NCI-H345 treated with DMSO at 0.1 percent for 48 hours (cell line): ENCODE data around the gene EIPR1.

Source experiments
- DNase-seq: peaks from one replicate; lab custom pipeline; 2025; ENCODE audit not compliant: unreplicated experiment; lab: John Stamatoyannopoulos, UW

Gene EIPR1

DNA sequence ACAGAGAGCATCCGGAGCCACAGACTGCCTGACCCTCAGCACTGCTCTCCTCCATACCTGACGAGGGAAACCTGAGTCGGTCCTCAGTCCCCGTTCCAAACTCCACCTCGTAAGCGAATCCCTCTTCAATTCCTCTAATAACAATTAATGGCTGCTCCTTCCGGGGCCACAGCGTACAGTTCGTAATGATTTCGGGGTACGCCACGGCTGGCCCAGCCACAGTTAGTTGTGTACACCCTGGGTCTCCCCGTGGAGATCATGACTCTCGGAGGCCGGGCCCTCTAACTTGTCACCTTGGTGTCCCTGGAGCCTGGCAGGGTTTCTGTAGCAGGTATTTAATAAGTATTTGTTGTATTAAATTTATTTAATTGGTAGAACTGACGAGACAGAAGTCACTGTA lies 121.5 kb downstream of the EIPR1 start:
- no peak for DNase-seq

DNA sequence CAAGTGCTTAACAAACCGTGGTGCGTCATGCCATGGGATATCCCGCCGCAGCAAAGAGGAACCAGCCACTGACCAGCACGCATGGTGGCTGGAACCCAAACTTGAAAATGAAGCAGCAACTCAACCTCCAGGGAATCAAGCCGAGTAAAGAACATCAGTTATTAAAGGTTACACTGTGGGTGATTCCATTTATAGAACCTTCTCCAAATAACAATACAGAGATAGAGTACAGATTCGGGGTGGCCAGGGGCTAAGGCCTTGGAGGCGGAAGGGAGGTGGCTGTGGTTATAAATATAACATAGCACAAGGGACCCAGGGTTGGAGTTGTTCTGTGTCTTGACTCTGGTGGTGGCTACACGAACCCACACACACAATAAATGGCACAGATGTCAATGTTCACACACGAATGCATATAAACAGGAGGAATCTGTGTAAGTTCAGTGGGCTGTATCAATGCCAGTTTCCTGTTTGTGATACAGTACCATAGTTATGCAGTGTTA lies 123.1 kb downstream of the EIPR1 start:
- no peak for DNase-seq

DNA sequence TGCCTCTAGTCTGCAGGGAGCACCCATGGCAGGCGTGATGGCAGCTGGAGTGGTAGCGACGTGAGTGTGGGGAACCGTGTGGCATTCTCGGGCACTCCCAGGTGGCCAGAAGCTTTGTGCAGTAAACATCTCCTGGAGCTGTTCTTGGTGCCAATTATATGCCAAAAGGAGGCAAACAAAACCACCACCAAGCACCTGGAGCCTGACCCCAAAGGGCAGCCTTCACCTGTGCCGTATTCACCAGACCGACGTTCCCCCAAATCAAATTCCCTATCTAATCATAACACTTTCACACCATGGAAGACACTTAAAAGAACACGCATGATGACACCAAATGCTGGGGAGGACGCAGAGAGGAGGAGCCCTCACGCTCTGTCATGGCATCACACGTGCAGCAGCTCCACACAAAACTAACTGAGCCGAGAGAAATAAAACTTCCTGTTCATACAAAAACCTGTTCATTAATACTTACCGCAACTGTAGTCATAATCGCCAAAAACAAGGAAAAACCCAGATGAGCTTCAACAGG lies 123.6 kb downstream of the EIPR1 start:
- DNase-seq: no peak

DNA sequence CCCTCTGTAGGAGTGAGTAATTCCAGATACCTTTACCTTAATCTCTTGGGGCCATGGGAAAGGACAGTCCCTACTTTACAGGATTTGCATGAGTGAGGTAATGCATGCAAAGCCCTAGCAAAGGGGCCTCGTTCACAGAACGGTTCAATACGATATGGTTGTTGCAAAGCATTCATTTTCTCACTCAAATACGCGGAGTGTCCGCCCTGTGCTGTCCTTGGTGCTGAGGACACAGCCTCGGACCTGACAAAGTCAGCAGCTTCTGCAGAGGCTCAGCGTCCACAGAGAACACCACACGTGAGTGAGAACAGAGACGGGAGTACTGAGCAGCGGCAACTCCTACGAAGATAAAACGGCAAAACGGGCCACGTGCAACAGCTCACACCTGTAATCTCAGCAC lies 125.7 kb downstream of the EIPR1 start:
- no peak for DNase-seq

DNA sequence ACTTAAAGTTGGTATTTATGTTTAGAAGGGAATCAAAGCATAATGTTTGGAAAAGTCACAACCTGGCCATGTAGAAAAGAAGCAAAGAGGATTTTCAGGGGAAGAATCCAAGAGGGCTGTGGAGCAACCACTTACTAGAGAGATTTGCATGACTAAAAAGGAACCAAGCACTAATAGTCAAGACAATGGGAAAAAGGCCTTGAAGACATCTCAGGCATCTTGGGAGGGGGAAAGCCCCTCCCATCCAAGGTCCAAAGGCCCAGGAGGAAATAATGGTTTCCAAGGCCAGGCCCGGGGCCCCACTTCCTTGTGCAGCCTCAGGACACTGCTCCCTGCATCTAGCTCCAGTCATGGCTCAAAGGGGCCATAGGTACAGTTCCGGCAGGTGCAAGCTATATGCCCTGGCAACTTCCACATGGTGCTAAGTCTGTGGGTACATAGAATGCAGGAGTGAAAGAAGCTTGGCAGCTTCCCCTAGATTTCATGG lies 128.1 kb downstream of the EIPR1 start:
- DNase-seq: no peak

DNA sequence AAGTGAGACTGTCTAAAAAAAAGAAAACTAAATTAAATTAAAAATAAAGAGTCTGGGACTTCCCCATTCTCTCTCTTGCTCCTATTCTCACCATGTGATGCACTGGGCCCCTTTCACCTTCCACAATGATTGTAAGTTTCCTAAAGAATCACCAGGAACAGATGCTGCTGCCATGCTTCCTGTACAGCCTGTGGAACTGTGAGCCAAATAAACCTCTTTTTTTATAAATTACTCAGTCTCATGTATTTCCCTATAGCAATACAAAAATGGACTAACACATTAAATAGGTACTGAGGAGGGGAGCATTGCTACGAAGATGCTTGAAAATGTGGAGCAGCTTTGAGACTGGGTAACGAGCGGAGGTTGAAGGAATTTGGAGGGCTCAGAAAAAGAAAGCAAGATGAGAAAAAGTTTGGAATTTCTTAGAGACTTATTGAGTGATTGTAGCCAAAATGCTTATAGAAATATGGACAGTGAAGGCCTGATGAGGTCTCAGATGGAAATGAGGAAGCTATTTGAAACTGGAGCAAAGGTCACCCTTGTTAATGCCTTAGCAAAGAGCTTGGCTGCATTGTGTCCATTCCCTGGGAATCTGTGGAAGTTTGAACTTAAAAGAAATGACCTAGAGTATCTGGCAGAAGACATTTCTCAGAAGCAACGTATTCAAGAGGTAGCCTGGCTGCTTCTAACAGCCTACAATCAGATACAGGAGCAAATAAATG lies 128.7 kb downstream of the EIPR1 start:
- no peak for DNase-seq

DNA sequence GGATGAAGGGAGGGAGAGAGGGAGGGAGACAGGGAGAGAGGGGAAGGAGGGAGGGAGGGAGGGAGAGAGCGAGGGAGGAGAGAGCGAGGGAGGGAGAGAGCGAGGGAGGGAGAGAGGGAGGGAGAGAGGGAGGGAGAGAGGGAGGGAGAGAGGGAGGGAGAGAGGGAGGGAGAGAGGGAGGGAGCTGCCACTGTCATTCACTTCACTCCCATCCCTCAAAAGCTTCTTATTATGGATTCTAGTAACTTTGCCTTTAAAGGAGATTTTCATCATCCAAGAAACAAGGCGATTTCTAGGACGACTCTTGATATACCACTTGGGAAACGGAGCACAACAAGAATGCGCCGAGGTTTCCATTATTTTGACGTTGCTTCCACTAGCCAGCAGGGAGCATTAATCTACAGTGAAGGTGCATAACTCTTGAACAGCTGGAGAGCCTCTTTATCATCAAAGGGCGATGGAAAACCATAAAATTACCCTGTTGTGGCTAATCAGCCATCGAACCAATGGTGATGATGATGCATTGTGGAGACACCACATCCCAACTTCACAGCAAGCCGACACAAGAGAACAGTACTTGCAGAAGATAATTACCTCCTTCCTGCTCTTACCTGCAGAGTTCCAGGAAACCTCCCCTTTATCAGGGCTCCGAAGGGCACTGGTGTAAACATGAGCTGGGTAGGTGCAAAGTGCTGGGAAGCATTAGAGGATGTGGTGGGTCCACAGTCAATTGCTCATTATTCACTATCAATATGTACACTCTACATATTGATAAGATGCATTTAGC lies 130.5 kb downstream of the EIPR1 start:
- no peak for DNase-seq

DNA sequence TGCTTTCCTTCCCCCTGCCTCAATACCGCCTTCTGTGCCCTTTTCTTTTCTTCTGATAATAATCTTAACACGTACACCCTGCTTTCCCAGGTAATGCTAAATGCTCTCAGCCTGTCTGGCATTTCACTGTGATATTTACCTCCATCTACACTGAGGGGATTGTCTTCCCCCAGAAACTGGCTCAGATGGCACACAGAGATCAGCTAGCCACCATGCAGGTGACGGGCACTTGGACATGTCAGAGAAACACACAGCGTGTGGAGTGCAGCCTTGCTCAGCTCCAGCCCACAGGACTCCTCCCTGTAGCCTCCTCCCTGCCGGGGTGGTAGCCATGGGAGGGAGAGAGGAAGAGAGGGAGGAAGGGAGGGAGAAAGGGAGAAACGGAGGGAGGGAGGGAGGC lies 131.2 kb downstream of the EIPR1 start:
- DNase-seq: no peak

DNA sequence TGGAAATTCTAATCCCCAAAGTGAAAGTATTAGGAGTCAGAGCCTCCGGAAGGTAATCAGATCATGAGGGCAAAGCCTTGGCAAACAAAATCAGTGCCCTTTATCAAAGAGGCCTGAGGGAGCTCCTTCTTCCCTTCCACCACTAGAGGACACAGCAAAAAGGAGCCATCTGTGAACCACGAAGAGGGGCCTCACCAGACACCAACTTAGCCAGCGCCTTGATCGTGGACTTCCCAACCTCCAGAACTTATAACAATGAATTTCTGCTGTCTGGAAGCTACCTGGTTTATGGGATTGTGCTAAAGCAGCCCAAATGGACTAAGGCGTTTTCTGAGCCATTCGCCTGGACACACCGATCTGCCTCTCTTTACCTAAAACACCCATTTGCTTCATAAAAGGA lies 133.1 kb downstream of the EIPR1 start:
- no peak for DNase-seq

DNA sequence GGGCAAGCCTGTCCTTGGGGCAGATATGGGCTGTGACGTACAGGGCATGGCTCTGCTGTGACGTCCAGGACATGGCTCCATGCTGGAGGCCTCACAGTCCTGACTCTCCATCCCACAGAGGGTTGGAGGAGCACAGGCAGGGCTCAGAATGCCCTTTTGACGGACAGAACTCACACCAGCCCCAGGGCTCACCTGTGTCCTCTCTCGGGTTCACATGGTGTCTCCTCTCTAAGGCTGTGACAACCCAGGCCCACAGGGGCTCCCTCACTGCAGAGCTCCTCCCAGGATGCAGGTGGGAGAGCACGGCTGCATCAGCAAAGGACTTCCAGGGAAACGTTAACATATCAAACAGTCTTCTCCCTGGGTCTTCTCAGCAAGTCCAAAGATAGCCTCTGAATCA lies 133.8 kb downstream of the EIPR1 start:
- no peak for DNase-seq

DNA sequence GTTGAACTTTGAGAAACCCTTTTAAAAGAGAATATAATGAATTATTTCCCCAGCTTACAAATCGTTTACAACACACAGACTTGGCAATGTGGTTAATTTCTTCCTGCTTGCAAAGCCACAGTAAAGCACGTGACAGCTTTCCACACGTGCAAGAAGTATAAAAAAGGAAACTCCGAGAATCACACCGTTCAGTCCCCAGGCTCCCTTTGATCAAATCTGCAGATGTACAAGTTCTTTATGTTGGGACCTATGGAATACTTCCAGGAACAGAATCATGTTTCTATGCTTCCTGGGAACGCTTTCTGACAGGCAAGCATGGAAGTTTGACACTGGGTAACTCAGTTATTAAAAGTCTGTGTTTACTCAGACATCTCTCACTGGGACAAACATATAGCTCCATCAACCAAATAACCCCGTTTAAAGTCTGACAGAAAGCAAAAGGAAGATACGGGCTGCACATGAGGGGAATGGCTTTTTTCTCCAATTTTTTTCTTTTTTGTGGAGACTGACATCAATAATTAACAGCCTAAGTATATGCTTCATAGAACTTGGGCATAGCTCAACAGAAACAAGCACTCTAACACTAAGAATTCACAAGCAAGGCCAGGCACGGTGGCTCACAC lies 134.8 kb downstream of the EIPR1 start:
- no peak for DNase-seq

DNA sequence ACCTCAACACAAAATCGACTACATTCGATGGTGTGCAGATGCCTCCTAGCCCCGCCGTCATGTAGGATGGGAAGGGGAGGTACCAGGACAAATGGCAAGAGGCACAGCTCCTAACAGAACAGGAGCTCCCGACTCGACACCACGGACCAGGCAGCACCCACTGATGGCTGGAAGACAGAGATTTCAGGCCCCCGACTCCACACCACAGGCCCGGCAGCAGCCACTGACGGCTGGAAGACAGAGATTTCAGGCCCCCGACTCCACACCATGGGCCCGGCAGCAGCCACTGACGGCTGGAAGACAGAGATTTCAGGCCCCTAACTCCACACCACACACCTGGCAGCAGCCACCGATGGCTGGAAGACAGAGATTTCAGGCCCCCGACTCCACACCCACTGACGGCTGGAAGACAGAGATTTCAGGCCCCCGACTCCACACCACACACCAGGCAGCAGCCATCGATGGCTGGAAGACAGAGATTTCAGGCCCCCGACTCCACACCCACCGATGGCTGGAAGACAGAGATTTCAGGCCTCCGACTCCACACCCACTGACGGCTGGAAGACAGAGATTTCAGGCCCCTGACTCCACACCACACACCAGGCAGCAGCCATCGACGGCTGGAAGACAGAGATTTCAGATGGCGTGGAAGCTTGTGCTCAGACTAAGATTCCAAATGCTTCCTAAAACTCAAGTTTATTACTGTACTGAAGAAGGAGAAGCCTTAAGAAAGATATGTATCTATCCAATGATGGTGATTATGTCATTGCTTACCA lies 135.5 kb downstream of the EIPR1 start:
- DNase-seq: no peak

DNA sequence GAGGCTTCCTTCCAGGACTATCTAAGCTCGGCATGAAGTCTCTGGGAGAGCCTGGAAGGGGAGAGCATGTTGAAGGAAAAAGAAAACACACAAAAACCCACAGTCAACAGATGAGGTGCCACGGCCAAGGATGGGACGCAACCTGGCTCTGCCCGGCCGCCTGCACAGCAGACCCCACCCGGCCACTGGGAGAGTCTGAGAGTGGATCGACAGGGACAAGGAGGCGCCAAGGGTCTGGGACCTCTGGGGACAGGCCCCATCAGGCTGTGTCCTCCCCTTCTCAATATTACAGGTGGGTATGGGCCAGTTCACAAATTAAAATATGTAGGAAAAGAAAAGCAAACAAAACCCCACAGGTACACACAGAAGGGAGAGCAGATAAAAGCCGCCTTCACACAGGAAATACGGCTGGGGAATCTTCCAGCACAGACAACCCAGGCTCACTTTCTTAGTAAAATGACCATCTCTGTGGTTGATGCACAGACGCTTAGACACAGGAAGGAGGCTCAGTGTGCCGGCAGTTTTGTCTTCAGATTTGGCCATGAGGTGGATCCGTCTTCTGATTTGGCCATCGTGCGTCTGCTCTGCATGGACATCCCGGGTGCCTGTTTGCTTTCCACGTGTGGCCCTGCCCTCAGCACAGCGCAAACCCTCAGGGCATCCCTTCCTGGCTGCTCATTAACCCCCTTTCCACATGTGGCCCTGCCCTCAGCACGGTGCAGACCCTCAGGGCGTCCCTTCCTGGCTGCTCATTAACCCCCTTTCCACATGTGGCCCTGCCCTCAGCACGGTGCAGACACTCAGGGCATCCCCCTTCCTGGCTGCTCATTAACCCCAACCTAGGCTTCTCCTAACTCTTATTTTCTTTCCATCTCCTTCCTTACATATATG lies 138.4 kb downstream of the EIPR1 start:
- DNase-seq: no peak

DNA sequence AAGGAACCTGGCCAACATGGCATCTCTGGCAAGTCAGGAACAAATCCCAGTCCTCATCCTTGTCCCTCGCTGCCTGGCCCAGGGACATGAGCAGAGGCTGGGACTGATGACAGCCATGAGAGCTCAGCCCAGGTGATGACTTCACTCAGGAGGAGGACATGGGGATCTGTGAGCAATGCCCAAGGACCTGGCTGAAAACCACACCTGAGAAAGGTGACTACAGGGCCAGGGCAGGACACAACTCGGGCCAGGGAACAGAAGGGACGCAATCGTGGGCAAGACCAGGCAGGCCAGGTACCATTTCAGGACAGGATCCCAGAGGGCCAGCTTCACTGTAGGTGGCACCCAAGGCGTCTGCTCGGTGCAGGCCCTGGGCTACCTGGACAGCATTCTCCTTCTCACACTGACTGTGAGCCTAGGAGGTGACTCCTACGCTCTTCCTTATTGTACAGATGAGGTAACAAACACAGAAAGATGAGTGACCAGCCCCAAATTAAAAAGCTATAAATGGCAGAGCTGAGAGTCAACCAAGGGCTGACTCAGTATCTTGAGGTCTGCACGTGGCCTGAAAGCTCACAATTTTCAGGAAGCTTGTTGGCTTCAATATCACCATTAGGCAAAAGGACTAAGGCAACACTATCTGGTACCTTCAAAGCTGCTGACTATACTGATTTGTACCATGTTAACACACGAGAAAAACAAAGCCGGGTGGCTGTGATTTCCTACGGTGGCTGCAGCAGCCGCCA lies 141.1 kb downstream of the EIPR1 start:
- DNase-seq: no peak

DNA sequence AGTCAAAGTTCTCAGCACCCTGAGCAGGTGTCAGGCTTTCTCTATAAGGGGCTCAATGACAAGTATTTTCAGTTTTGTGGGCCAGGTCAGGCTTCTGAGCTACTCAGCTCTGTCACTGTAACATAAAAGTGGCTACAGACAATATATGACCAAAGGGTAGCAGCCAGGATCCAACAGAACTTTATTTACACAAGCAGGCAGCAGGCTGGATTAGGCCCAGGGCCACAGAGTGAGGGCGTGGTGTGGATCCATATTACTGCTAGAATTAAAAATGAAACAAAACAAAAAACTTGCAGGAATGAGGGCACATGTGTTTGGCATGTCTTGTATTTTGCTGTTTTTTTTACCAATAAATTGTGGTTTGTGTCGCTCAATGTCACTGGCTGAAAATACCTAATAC lies 143.7 kb downstream of the EIPR1 start:
- DNase-seq: no peak

DNA sequence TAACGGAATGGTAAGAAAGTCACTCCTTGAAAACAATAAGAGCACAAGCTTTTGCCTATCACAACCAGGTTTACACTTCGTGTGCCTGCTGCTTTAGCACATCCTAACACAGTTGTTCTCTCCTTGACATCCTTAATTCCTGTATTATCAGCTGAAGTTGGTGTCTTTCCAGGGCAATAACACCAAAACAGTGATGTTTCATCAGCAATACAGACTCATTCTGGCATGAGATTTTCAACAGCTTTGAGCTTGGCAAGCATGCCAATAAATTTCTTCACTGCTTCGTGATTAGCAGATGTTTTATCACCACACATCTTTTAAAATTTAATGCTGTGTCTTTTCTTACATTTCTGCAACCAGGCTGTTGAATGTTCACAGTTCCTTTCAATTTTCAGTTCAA lies 148.4 kb downstream of the EIPR1 start:
- DNase-seq: no peak

DNA sequence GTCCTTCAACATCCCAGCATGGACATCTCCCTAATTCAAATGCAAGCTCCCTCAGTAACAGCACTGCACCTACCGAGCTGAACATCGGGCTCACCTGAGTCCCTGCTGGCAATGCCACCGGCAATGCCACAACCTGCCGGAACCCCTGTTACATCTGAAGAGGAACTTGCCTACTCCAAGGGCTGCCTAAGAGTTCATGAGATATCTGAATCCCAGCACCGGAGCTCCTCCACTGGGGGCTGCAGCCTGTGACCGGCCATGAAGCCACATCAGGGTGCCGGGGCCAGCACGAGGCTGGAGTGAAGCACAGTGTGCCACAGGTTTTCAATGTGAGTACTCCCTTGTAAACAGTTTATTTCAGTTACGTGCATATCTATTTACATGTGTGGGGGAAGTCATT lies 152.9 kb downstream of the EIPR1 start:
- no peak for DNase-seq

DNA sequence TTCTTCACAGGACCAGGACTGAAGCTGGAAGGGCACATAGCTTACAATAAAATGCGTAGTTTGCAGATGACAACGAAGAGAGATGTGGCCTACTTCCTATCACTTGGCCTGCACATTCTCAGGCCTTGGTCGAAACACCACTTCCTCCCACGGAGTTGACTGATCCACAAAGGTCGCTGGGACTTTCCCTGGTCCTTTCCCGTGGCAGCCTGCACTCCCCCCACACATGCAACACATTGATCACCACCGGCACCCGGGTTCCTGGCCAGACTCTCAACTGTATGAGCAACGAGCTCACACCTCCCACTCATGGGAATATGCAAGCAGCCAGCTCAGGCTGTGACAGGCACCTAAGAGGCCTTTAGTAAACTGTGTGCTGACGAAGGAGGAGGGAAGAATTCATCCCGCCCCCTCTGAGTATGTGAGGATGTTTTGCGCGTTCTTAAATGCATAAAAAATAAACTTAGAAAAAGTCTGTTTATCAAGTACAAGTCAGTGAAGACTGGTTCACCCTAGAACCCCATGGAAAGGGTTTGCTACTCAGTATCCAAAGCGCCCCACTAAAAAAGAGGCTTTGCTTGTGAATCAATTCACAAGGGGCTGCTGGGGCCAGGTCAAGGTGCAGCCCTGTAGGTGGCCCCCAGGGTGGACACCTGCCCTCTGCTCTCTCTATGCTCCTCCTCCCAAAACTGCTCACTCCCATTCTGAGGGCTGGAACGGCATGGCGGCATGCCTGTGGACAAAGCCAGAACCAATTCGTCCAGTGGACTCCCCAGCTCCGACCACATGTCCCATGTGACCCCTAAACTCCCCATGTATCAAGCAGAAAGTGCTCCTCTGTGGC lies 154.3 kb downstream of the EIPR1 start:
- DNase-seq: no peak
